NCI-H128 (cell line): ENCODE data around the gene SLFN12L.

ENCODE experiments used
- DNase-seq: peaks from one replicate; lab custom pipeline; 2025; ENCODE audit not compliant: unreplicated experiment; lab: John Stamatoyannopoulos, UW

Gene SLFN12L

DNA sequence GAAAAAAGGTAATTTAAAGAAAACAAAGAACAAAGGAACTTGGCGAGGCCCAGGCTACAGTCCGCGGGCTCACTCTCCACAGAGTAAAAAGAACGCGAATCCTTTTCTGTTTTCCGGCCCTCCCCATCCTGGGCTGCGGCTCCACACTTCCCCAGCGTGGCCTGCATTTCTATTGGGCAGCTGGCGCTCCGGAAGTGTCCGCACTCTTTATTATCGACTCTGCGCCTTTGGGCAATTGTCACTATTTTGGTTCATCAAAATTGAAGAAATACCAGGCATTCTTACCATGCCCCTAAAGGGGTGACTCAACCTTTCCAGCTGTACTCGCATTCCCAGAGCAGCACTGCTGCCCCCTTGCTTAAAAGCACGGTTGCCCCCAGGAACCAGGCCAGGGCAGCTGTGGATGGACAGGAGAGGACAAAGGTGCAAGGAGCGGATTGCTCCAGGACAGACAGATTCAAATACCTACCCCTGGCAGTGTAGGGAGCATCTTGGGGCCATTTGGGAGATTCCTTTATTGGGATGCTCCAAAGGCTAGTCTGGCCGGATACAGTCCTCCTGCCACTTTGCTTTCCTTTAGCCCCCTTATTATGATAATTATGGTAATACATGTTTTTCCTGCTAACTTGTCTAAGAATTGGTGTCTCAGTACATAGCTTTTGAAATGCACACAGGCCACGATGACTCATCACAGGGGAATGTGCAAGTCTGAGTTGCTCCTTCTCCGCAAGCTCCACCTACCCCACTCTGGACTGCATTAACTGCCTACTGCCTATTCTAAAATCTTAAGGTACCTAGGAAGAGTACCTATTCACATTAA is 104.2 kb downstream of the SLFN12L start:
- DNase-seq = no peak

DNA sequence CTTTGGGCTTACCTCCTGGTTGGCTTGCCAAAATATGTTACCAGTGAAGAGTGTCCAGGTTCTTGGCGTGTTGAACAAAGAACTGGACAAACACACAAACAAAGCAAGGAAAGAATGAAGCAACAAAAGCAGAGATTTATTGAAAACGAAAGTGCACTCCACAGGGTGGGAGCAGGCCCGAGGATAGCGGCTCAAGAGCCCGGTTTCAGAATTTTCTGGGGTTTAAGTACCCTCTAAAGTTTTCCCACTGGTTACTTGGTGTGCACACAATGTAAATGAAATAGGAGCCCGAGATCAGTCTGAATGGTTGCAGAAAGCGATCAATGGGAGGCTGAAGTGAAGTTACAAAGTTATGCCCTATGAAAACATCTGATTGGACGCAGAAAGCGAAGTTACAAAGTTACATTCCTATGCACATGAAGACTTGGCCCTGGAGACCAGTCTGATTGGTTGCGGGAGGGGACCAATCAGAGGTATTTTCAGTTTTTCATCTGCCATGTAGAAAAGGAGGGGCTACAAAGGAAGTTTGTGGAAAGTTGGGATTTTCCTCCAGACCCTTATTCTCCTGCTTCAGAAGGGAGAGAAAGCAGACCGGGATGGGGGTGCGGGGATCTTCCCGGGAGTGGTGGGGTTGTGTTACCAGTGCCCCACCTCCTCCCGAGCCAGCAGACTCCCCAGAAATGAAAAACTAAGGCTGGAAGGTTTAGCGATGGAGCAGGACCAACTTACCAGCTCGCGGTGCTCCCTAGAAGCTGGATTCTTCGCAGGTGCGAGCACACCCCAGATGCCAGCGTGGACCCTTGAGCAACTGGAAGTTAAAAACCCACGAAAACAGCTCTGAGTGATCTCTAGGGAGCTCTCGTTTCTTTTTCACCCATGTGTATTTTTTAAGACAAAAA is 105.1 kb downstream of the SLFN12L start, which contains the start of gene SLFN12:
TSS of gene SLFN12 (minus strand) at position 325 of the 899 bp plus-strand sequence. CDS start 9,472 bp downstream, outside the sequence.
- DNase-seq = no peak

DNA sequence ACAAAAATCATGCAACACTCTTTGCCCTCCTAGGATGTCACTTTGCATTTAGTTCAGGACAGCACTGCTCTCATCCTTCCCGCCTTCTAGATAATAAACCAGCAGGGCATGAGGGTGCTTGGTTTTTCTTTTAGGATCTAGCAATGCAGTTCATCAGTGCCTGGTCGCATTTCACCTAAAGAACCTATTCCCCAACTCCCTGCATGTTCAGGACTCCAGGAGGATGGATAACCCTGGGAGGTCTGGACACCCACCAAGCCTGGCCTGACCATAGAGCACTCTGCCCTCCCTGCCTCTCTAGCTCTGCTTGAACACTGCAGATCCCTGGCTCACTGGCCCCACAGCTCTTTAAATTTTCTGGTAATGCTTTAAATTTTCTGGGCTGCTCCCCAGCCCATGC is 107.8 kb downstream of the SLFN12L start:
- DNase-seq = no peak

DNA sequence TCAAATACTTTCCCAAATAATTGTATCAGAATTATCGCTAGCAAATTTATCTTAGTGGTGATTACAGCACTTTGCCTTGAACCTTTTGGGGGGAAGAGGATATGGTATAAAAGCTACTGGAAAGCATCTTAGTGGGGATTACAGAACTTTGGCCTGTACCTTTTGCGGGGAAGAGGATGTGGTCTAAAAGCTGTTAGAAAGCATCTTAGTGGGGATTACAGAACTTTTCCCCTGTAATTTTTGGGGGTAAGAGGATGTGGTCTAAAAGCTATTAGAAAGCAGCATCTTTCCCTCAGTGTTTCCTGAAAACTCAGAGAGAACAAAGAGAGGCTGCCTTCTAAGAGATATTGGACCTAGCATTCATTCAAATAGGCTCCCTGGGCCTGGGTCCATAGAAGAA is 109.2 kb downstream of the SLFN12L start:
- no peak for DNase-seq

DNA sequence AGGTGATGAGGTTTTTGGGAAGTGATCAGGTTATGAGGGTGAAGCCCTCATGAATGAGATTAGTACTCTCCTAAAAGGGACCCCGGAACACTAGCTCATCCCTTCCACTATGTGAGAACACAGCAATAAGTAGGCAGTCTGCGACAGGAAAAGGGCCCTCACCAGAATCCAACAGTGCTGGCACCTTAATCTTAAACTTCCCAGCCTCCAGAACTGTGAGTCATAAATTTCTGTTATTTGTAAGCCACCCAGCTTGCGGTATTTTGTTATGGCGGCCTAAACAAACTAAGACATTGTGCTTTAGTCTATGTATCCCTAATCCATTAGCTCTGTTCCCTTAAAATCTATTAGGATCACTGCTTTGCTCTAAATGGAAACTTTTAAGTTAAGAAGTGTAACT is 113.7 kb downstream of the SLFN12L start:
- DNase-seq = no peak
